NCI-H2107 (cell line): ENCODE data around the gene BSPRY.
"Not testable (repeated sequence)": the region's sequence is repeated elsewhere in the genome, so short reads cannot be mapped to it uniquely, and the experiment has no call there.

Source experiments
- DNase-seq: peaks from one replicate; lab custom pipeline; 2025; lab: John Stamatoyannopoulos, UW

The BSPRY gene

GRCh38 chr9:113341712-113342410 is 7.5 kb upstream of the BSPRY start:
- no peak for DNase-seq

DNA sequence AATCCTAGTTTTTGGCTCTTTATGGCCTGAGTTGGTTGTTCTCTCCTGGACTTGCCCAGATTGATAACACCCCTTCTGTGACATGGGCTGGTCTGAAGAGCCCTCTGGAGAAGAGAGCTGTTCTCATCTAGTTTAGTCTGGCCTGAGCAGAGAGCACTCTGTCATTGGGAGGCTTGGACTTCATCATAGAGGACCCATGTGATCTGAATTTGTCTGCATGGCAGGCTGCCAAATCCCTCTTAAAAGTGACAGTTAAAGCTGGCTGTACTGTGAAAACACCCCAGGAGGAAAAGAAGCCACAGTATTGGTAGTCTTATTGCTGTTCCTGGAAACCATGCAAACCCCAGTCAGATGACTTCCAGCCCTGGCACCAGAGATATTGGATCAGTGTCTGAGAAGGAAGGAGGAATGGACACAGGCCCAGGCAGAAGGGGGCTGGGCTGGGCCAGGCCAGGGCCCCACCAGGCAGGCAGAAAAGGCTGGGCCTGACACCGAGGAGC is 5.6 kb upstream of the BSPRY start:
- DNase-seq = peak; percentile 89

- DNase-seq = no peak
Observed at GRCh38 chr9:113345190-113345589, 4.2 kb upstream of the BSPRY start.

- DNase-seq = no peak
Observed at GRCh38 chr9:113345671-113346070, 3.7 kb upstream of the BSPRY start.

DNA sequence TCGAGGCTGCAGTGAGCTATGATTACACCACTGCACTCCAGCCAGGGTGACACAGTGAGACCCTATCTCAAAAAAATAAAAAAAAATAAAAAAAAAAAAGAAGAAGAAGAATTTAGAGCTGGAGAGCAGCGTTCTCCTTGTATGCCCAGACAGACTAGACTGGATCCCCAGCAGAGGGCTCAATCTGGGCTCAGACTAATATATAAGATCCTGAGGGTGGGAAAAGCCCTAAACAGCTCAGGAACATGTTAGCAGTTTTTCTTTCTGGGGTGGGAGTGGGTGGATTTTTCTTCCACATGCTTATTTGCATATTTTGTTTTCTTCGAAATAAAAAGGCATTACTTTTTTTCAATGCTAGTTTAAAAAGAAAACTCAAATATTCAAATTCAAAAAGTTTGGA is 904 bp upstream of the BSPRY start:
- DNase-seq = no peak

DNA sequence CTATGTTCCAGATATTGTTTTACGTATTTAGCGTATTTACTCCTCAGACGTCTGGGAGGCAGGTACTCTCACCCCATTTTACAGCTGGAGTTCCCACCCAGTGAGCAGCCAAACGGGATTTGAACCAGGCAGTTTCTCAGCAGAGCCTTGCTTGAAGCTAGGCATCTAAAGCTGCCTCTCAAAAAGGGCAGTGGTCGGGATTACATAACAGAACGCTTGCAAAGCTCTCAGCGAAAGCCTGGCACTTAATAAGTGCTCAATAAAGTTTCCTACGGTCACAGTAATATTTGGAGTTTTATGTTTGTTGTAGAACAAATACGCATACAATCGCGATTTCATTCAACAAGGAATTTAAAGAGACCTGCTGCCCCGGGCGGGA is 286 bp upstream of the BSPRY start:
- DNase-seq = no peak

DNA sequence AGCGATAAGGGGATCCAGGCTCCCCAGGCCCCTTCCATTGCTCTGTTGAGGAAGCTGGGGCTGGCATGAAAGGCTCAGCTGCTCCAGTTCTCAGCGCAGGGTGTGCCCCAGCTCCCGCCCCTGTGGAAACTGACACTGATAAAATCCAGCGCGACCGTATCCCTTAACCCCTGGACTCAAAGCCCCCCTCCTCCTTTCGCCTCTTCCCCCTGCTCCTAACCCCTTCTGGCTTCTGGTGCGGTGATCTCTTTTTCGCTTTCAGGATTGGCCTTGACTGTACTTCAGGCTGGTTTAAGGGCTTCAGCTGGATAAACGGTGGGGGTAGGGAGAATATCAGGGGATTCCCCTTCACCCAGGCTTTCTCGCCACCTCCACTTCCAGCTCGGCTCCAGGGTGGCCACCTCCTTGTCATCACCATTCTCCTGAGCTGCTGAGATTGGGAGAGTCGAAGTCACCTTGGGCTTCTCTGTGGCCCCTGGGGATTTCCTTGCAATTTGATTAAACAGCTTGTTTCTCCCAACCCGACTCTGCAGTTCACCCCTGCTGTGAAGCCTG is 843 bp downstream of the BSPRY start:
- DNase-seq = no peak

DNA sequence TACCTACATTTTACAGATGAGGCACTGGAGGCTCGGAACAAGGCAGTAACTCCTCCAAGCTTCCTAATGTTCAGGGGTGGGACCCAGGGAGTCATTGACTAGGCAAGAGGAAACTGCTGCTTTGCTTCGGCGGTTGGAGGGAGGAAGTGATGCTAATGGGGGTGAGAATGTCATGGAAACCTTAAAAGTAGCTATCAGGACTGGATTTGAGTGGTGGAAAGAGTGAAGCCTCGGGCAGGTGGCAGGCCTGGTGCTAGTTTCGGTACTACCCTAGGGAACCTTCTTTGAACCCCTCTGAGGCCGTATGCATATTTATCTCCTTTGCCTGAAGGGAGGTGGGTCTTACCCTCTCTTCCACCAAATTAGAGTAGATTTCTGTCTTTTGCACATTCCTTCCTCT is 1.6 kb downstream of the BSPRY start:
- no peak for DNase-seq

DNA sequence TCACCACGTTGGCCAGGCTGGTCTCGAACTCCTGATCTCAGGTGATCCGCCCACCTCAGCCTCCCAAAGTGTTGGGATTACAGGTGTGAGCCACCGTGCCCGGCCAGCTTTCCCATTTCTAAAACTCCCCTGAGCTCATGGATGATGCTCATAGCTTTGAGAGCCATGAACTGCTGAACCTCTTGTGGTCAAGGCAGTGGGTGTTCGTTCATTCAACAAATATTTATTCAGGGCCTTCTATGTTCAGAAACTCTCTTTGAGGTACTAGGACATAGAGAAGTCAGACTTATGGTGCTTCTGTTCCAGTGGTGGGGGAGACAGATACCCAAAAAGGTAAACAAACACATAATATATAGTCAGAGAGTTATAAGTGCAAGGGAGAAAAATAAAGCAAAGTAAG is 2.7 kb downstream of the BSPRY start:
- no peak for DNase-seq

- DNase-seq = no peak
Observed at GRCh38 chr9:113352411-113352810, 3.1 kb downstream of the BSPRY start.

DNA sequence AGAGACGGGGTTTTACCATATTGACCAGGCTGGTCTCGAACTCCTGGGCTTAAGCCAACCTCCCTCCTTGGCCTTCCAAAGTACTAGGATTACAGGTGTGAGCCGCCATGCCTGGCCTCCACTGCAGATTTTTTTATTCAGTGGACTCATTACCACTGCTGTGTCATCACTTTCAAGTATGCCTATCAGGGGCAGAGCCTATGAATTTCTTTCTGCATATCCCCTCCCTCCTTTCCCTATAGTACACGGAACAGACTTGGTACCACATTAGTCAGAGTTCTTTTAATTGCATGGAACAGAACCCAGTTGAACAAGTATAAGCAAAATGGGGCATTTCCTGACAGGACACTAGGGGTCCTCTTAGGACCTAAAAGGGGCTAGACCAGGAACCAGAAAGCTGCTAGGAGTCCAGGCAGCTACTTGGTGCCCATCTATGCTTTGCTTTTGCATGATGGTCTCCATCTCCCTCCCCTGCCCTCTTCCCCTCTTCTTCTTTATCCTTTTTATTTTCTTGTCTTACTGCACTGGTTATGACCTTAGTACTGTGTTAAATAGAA is 5.8 kb downstream of the BSPRY start:
- DNase-seq = no peak

DNA sequence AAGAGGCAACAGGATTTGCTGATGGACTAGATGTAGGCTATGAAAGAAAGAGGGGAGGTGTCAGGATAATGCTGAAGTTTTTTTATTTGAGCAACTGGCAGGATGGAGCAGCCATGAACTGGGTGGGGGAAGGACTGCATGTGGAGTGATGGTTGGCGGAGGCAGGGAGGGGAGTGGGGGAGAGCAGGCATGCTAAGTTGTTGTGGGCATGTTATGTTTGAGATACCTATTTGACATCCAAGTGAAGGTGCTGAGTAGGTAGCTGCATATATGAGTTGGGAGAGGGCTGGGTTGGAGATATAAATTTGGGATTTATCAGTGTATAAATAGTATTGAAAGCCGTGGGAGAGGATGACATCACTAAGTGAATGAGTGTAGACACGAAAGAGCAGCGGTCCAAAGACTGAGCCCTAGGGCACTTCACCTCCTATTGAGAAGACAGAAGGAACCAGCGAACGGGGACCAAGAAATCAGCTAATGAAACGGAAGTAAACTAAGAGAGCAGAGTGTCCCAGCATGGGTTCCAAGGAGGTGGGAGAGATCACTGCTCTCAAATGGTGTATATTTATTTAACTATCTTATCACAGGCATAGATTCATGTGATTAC is 7.4 kb downstream of the BSPRY start:
- DNase-seq = no peak

GRCh38 chr9:113359385-113359784 is 10.0 kb downstream of the BSPRY start:
- DNase-seq = no peak

GRCh38 chr9:113360242-113360842 is 11.0 kb downstream of the BSPRY start:
- DNase-seq = no peak

DNA sequence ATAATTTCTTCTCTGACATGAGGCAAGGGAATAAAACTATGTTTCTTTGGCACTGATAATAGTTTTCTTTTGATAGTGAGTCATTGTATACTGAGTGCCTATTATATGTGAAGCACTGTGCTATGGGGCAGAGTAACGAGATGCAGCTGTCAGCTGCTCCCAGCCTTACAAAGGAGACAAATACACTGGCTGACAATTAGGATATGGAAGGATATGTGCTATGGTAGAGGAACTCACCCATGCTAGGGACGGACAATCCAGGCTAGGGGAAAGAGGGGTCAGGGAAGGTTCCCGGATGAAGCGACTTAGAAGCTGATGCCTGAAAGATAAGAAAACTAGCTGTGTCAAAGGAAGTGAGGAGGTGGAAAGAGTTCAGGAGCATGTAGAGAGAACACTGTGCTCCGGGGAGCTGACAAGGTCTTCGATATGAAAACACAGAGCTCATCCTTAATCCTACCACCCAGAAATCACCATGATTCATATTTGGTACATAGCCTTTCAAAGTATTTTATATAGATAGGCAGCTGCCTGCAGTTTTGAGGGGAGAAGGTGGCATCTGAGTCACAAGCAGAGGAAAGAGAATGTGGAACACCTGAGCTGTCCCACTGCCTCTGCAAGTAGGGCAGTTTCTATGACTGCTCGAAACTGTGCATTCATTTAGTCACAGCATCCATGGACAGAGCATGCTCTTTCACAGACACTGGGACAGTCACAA is 12.1 kb downstream of the BSPRY start:
- DNase-seq = no peak

DNA sequence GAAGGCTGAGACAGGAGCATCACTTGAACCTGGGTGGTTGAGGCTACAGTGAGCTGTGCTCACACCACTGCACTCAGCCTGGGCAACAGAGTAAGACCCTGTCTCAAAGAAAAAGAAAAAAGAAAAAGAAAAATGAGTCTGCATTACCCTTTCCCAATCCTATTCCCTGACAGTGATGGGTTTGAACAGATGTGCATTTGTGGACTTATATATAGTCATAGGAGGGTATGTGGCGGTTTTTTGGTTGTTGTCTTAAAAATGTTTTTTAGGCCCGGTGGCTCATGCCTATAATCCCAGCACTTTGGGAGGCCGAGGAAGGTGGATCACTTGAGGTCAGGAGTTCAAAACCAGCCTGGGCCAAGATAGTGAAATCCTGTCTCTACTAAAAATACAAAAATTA is 14.0 kb downstream of the BSPRY start:
- no peak for DNase-seq

GRCh38 chr9:113364951-113365350 is 15.6 kb downstream of the BSPRY start:
- no peak for DNase-seq

DNA sequence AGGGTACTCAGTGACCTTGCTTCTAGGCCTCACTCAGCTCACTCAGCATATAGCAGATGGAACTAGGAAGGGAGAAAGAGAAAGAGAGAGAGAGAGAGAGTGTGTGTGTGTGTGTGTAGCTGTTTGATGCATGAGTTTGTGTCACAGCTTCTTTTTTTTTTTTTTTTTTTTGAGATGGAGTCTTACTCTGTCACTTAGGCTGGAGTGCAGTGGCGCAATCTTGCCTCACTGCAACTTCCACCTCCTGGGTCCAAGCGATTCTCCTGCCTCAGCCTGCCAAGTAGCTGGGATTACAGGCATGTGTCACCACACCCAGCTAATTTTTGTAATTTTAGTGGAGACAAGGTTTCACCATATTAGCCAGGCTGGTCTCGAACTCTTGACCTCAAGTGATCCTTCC is 16.3 kb downstream of the BSPRY start:
- not testable (repeated sequence) for DNase-seq

DNA sequence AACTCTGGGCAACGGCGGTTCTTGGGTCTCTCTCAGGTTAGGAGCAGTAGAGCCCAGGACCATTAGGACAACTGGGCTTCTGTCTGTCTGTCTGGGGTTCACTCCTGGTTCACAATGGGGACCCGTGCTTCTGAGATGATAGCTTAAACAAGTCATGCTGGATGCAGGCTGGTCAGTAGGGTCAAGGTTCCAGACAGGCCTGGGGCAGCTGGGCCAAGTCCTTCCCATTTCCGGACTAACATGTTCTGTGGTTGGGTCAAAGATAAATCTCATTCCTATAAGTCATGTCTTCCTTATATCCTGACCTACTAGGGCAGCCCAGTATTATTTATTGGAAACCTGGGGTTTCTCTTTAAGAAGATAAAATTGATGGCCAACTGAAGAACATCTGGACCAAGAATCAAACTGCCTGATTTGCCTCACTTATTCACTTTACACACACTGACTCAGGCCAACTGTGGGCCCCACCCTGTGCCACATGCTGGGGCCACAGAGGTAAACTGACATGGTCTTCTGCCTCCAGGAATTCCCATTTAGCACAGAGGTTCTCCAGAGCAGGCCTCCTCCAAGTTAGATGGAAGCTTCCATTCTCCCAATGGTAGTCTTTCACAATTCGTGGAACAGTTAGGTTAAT is 19.1 kb downstream of the BSPRY start:
- DNase-seq = no peak

- DNase-seq = no peak
Observed at GRCh38 chr9:113368982-113369854, 19.9 kb downstream of the BSPRY start.

- DNase-seq = no peak
Observed at GRCh38 chr9:113369855-113370140, 20.5 kb downstream of the BSPRY start.
